Astrocyte (in vitro differentiated cells and primary cell): ENCODE data around the gene TBC1D8. TPM values are rescaled to one million over a fixed set of nuclear protein-coding genes. Genes with fewer than 3 reads are reported as not detected.

Experiments
- DNase-seq: peaks from one replicate; pipeline ENCODE4 v3.0.0-alpha.2; 2010; ENCODE audit warnings: low read depth
- FAIRE-seq: peaks from 2 replicates; lab custom pipeline; 2011; peaks lifted over from hg19 to GRCh38; lab: Jason Lieb, UNC
- H2AFZ ChIP-seq: 2 replicates; pipeline ENCODE4 v1.6.0; 2012; ENCODE audit warnings: low read depth, low read length, inconsistent platforms
- H3K27ac ChIP-seq: 2 replicates; pipeline ENCODE4 v1.5.1; 2011; ENCODE audit warnings: low read depth, low read length, inconsistent platforms
- H3K27me3 ChIP-seq: 2 replicates; pipeline ENCODE4 v1.6.0; 2011; ENCODE audit warnings: low read length, inconsistent platforms; ENCODE audit not compliant: insufficient read depth
- H3K36me3 ChIP-seq: 2 replicates; pipeline ENCODE4 v1.5.1; 2011; ENCODE audit warnings: low read length, inconsistent platforms; ENCODE audit not compliant: insufficient read depth
- H3K4me1 ChIP-seq: 2 replicates; pipeline ENCODE4 v1.5.1; 2011; ENCODE audit warnings: low read length, inconsistent platforms; ENCODE audit not compliant: insufficient read depth
- H3K4me2 ChIP-seq: 2 replicates; pipeline ENCODE4 v1.6.0; 2012; ENCODE audit warnings: low read length, inconsistent platforms
- H3K4me3 ChIP-seq: 2 replicates; pipeline ENCODE4 v1.5.1; 2011; ENCODE audit warnings: low read depth, mild to moderate bottlenecking, low read length, inconsistent platforms; ENCODE audit not compliant: insufficient read depth
- H3K79me2 ChIP-seq: 2 replicates; pipeline ENCODE4 v1.6.0; 2012; ENCODE audit warnings: mild to moderate bottlenecking, low read length, inconsistent platforms; ENCODE audit not compliant: insufficient read depth
- H3K9ac ChIP-seq: 2 replicates; pipeline ENCODE4 v1.6.0; 2012; ENCODE audit warnings: mild to moderate bottlenecking, low read length, inconsistent platforms
- H3K9me3 ChIP-seq: 2 replicates; pipeline ENCODE4 v1.5.1; 2012; ENCODE audit warnings: low read depth, mild to moderate bottlenecking, low read length, inconsistent platforms; ENCODE audit not compliant: insufficient read depth
- H4K20me1 ChIP-seq: 2 replicates; pipeline ENCODE4 v1.6.0; 2012; ENCODE audit warnings: low read length, inconsistent platforms; ENCODE audit not compliant: insufficient read depth
- H3K27ac Mint-ChIP-seq: one replicate; pipeline ENCODE4 v1.8.0; 2021; ENCODE audit warnings: mild to moderate bottlenecking, mixed read lengths; ENCODE audit not compliant: unreplicated experiment
- H3K27me3 Mint-ChIP-seq: one replicate; pipeline ENCODE4 v1.8.0; 2021; ENCODE audit warnings: low read depth, mixed read lengths; ENCODE audit not compliant: unreplicated experiment
- H3K36me3 Mint-ChIP-seq: one replicate; pipeline ENCODE4 v1.8.0; 2021; ENCODE audit warnings: low read depth, mixed read lengths; ENCODE audit not compliant: unreplicated experiment
- H3K4me1 Mint-ChIP-seq: one replicate; pipeline ENCODE4 v1.8.0; 2021; ENCODE audit warnings: low read depth, mixed read lengths; ENCODE audit not compliant: unreplicated experiment
- H3K4me3 Mint-ChIP-seq: one replicate; pipeline ENCODE4 v1.8.0; 2021; ENCODE audit warnings: mild to moderate bottlenecking, moderate library complexity, mixed read lengths; ENCODE audit not compliant: unreplicated experiment
- H3K9me3 Mint-ChIP-seq: one replicate; pipeline ENCODE4 v1.8.0; 2021; ENCODE audit warnings: mild to moderate bottlenecking, mixed read lengths; ENCODE audit not compliant: unreplicated experiment
- EZH2 ChIP-seq: IDR thresholded peaks from 2 replicates; pipeline ENCODE4 v1.6.1; 2012; ENCODE audit warnings: mild to moderate bottlenecking, low read length, inconsistent platforms; ENCODE audit not compliant: insufficient read depth
- total RNA-seq: library from RNA; stranded (reverse); gene quantifications from 2 replicates; pipeline ENCODE4 v1.2.1, GENCODE V29; 2021
- TF ChIP-seq, protein P1 (sequence below): IDR thresholded peaks from 2 replicates; pipeline ENCODE4 v1.5.1; 2011; ENCODE audit warnings: low read depth, mild to moderate bottlenecking, inconsistent platforms, low read length, moderate library complexity; ENCODE audit not compliant: insufficient read depth

TBC1D8 gene
- total RNA-seq, 1 donor from 2014 or later = 2.4 TPM

- Histone ChIP-seq H3K27ac (no peak overlapping the region), H4K20me1 (no peaks in the 10 kb centered on the region), H3K9ac (no peak overlapping the region), H3K4me1 (peaks cover 3% of the 10 kb centered on the region), H3K9me3 (no peaks in the 10 kb centered on the region), H2AFZ (no peak overlapping the region), H3K4me3 (no peak overlapping the region), H3K79me2 (no peaks in the 10 kb centered on the region), H3K4me2 (no peak overlapping the region), H3K27me3 (no peaks in the 10 kb centered on the region), H3K36me3 (no peaks in the 10 kb centered on the region)
- no peak for FAIRE-seq
- no peaks in the 10 kb centered on the region for H3K36me3 Mint-ChIP-seq
- H3K9me3 Mint-ChIP-seq = no peaks in the 10 kb centered on the region
- H3K4me1 Mint-ChIP-seq = no peaks in the 10 kb centered on the region
- TF ChIP-seq EZH2 = no peak
- TF ChIP-seq, protein P1, sequence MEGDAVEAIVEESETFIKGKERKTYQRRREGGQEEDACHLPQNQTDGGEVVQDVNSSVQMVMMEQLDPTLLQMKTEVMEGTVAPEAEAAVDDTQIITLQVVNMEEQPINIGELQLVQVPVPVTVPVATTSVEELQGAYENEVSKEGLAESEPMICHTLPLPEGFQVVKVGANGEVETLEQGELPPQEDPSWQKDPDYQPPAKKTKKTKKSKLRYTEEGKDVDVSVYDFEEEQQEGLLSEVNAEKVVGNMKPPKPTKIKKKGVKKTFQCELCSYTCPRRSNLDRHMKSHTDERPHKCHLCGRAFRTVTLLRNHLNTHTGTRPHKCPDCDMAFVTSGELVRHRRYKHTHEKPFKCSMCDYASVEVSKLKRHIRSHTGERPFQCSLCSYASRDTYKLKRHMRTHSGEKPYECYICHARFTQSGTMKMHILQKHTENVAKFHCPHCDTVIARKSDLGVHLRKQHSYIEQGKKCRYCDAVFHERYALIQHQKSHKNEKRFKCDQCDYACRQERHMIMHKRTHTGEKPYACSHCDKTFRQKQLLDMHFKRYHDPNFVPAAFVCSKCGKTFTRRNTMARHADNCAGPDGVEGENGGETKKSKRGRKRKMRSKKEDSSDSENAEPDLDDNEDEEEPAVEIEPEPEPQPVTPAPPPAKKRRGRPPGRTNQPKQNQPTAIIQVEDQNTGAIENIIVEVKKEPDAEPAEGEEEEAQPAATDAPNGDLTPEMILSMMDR = no peak
- no peak for DNase-seq
- no peak overlapping the region for H3K27ac Mint-ChIP-seq
- no peaks in the 10 kb centered on the region for H3K27me3 Mint-ChIP-seq
- H3K4me3 Mint-ChIP-seq = no peak overlapping the region
These were observed 105.9 kb downstream of the TBC1D8 start for GRCh38 chr2:101045330-101045729.

- H3K79me2 ChIP-seq = no peaks in the 10 kb centered on the region
- H3K9me3 ChIP-seq = no peaks in the 10 kb centered on the region
- DNase-seq (no peak), FAIRE-seq (no peak)
- no peaks in the 10 kb centered on the region for H3K27me3 ChIP-seq
- no peak overlapping the region for H3K4me2 ChIP-seq
- Mint-ChIP-seq H3K27me3 (no peaks in the 10 kb centered on the region), H3K4me3 (no peak overlapping the region), H3K36me3 (no peaks in the 10 kb centered on the region), H3K9me3 (no peaks in the 10 kb centered on the region), H3K4me1 (peaks cover 2% of the 10 kb centered on the region), H3K27ac (no peak overlapping the region)
- no peaks in the 10 kb centered on the region for H3K4me1 ChIP-seq
- no peak overlapping the region for H2AFZ ChIP-seq
- no peaks in the 10 kb centered on the region for H4K20me1 ChIP-seq
- H3K27ac ChIP-seq = no peak overlapping the region
- TF ChIP-seq, protein P1 = no peak
- TF ChIP-seq EZH2 = no peak
- H3K36me3 ChIP-seq = no peaks in the 10 kb centered on the region
- H3K4me3 ChIP-seq = no peak overlapping the region
- no peak overlapping the region for H3K9ac ChIP-seq
These were observed 109.8 kb downstream of the TBC1D8 start for GRCh38 chr2:101041413-101041812.

- no peaks in the 10 kb centered on the region for H3K36me3 Mint-ChIP-seq
- no peak overlapping the region for H3K27ac ChIP-seq
- DNase-seq = no peak
These were observed 110.4 kb downstream of the TBC1D8 start for GRCh38 chr2:101040761-101041160.

More at GRCh38 chr2:101040761-101041160, 110.4 kb downstream of the TBC1D8 start:
- H3K9ac ChIP-seq = no peak overlapping the region
- no peaks in the 10 kb centered on the region for H3K4me1 ChIP-seq
- Mint-ChIP-seq H3K27me3 (no peaks in the 10 kb centered on the region), H3K27ac (no peak overlapping the region), H3K4me1 (peaks cover 2% of the 10 kb centered on the region), H3K4me3 (no peak overlapping the region), H3K9me3 (no peaks in the 10 kb centered on the region)
- no peak overlapping the region for H3K4me3 ChIP-seq
- no peak for TF ChIP-seq EZH2
- TF ChIP-seq, protein P1 = no peak
- H3K27me3 ChIP-seq = no peaks in the 10 kb centered on the region
- no peaks in the 10 kb centered on the region for H4K20me1 ChIP-seq
- no peaks in the 10 kb centered on the region for H3K79me2 ChIP-seq
- FAIRE-seq = no peak
- no peak overlapping the region for H3K4me2 ChIP-seq
- H3K9me3 ChIP-seq = no peaks in the 10 kb centered on the region
- H3K36me3 ChIP-seq = no peaks in the 10 kb centered on the region
- H2AFZ ChIP-seq = no peak overlapping the region
